ENCODE measurements around the gene KCNF1.

The KCNF1 gene

DNA sequence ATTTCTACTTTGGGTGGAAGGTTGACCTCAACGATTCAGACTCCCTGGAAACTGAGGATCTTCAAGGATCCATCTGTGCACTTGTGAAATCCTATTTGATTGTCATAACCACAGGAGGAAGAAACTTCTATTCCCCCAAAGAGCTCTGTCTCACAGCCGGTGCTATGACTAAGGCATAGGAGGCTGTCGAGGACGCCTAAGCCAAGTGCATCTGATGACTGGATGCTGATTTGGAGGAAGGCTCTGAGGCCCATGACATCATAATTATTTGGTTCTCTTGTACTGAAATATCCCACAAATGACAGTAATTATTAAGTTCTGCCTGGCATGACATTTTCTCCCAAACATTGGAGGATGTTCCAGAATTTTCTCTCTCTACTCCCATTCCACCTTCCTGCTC lies 13.8 kb upstream of the KCNF1 start:
- TF ChIP-seq PAX5 (IDR thresholded peaks at IDR 0.05; ENCODE audit: insufficient read depth, low read length, severe bottlenecking) = no peak
- no peak for TF ChIP-seq TAF1 (IDR thresholded peaks at IDR 0.05; ENCODE audit: low read depth, low read length)
- TF ChIP-seq POU2F2 (IDR thresholded peaks at IDR 0.05; ENCODE audit: low read depth, low read length) = no peak
- no peak for TF ChIP-seq SPI1 (IDR thresholded peaks at IDR 0.05; ENCODE audit: low read depth, low read length)
- TF ChIP-seq POLR2AphosphoS5 (IDR thresholded peaks at IDR 0.05; ENCODE audit: low read depth, low read length) = no peak
- TF ChIP-seq POLR2A (IDR thresholded peaks at IDR 0.05; ENCODE audit: low read depth, low read length) = no peak
- DNase-seq (ENCODE audit: insufficient read length, low spot score) (no peak), FAIRE-seq (no peak)

DNA sequence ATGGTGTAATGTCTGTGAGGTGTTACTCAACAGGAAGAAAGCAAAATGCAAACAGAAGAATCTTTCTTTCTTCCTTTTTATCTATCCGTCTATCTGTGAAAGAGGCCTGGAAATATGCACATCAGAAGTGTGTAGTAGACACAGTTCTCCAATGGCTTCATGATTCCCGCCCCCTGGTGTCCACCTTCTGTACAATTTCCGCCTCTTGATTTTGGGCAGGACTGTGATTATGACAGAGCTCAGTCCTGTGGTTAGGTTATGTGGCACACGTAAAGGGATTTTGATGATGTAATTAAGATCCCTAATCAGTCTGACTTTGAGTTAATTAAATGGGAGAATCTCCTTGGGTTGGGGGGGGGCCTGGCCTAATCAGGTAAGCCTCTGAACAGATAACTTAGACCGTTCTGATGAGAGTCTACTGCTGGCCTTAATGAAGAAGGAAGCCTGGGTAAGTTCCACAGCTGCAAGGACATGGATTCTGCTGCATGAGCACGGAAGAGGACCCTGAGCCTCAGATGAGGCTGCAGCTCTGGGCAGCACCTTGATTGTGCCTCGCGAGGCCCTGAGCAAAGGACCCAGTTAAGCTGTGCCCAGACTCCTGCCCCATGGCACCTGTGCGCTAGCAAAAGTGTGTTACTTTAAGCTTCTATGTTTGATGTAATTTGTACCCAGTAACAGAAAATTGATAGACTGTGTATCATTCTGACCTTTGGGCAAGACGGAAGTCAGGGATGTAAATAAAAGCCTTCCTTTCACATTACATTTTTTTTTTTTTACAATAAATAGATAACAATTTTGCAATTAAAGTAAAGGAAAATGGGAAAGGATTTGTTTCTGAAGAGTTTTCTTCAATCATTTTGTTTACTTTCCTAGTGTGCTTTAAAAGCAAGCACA lies 11.3 kb upstream of the KCNF1 start:
- TF ChIP-seq POLR2A (IDR thresholded peaks at IDR 0.05; ENCODE audit: low read depth, low read length) (no peak), POLR2AphosphoS5 (IDR thresholded peaks at IDR 0.05; ENCODE audit: low read depth, low read length) (no peak), PAX5 (IDR thresholded peaks at IDR 0.05; ENCODE audit: insufficient read depth, low read length, severe bottlenecking) (no peak), TAF1 (IDR thresholded peaks at IDR 0.05; ENCODE audit: low read depth, low read length) (no peak), POU2F2 (IDR thresholded peaks at IDR 0.05; ENCODE audit: low read depth, low read length) (no peak), SPI1 (IDR thresholded peaks at IDR 0.05; ENCODE audit: low read depth, low read length) (no peak)
- FAIRE-seq = peak; percentile 20
- DNase-seq (ENCODE audit: insufficient read length, low spot score) = no peak

DNA sequence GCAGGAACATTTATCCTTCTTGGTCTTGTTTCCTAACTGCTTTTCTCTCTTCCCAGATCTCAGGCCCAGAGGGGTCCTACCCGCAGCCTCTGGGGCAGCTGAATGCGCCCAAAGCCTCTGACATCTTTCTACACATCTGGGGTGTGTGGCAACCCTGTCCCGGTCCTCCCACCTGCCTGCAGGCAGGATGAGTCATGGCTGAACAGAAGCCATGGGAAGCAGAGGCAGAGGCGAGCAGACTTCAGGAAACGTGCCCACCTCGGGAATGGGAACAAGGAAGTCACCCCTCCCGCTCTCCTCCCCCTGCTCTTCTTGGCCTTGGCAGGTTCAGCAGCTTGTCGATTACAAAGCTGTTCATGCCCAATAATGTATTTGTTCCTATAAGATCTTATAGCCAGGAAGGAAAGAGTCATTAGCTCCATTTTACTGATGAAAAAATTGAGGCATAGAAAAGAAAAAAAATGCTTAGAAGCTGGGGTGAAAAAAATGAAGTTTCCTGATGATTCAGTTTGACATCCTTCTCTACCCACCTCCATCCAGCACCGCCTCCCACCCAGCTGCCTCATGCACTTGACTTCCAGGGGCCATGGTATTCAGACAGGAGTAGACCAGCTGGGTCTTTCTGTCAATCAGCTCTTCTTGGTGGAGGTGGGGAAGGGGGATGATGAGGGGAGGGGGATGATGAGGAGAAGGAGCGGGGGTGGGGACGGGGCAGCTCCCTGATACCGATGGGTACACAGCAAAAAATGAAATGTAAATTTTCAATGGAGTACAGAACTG lies 10.4 kb upstream of the KCNF1 start:
- TF ChIP-seq POU2F2 (IDR thresholded peaks at IDR 0.05; ENCODE audit: low read depth, low read length) = no peak
- no peak for TF ChIP-seq POLR2A (IDR thresholded peaks at IDR 0.05; ENCODE audit: low read depth, low read length)
- TF ChIP-seq PAX5 (IDR thresholded peaks at IDR 0.05; ENCODE audit: insufficient read depth, low read length, severe bottlenecking) = no peak
- TF ChIP-seq TAF1 (IDR thresholded peaks at IDR 0.05; ENCODE audit: low read depth, low read length) = no peak
- TF ChIP-seq SPI1 (IDR thresholded peaks at IDR 0.05; ENCODE audit: low read depth, low read length) = no peak
- TF ChIP-seq POLR2AphosphoS5 (IDR thresholded peaks at IDR 0.05; ENCODE audit: low read depth, low read length) = no peak
- FAIRE-seq (no peak), DNase-seq (ENCODE audit: insufficient read length, low spot score) (no peak)

GRCh38 chr2:10903861-10904210 lies 7.9 kb upstream of the KCNF1 start:
- DNase-seq (ENCODE audit: insufficient read length, low spot score) (no peak), FAIRE-seq (no peak)
- TF ChIP-seq SPI1 (IDR thresholded peaks at IDR 0.05; ENCODE audit: low read depth, low read length) = no peak
- TF ChIP-seq PAX5 (IDR thresholded peaks at IDR 0.05; ENCODE audit: insufficient read depth, low read length, severe bottlenecking) = no peak
- TF ChIP-seq POU2F2 (IDR thresholded peaks at IDR 0.05; ENCODE audit: low read depth, low read length) = no peak
- no peak for TF ChIP-seq POLR2AphosphoS5 (IDR thresholded peaks at IDR 0.05; ENCODE audit: low read depth, low read length)
- no peak for TF ChIP-seq POLR2A (IDR thresholded peaks at IDR 0.05; ENCODE audit: low read depth, low read length)
- no peak for TF ChIP-seq TAF1 (IDR thresholded peaks at IDR 0.05; ENCODE audit: low read depth, low read length)

- FAIRE-seq (no peak), DNase-seq (ENCODE audit: insufficient read length, low spot score) (no peak)
- TF ChIP-seq PAX5 (IDR thresholded peaks at IDR 0.05; ENCODE audit: insufficient read depth, low read length, severe bottlenecking) (no peak), POLR2A (IDR thresholded peaks at IDR 0.05; ENCODE audit: low read depth, low read length) (no peak), TAF1 (IDR thresholded peaks at IDR 0.05; ENCODE audit: low read depth, low read length) (no peak), SPI1 (IDR thresholded peaks at IDR 0.05; ENCODE audit: low read depth, low read length) (no peak), POLR2AphosphoS5 (IDR thresholded peaks at IDR 0.05; ENCODE audit: low read depth, low read length) (no peak), POU2F2 (IDR thresholded peaks at IDR 0.05; ENCODE audit: low read depth, low read length) (no peak)
Measured at GRCh38 chr2:10904455-10904854, 7.3 kb upstream of the KCNF1 start.

DNA sequence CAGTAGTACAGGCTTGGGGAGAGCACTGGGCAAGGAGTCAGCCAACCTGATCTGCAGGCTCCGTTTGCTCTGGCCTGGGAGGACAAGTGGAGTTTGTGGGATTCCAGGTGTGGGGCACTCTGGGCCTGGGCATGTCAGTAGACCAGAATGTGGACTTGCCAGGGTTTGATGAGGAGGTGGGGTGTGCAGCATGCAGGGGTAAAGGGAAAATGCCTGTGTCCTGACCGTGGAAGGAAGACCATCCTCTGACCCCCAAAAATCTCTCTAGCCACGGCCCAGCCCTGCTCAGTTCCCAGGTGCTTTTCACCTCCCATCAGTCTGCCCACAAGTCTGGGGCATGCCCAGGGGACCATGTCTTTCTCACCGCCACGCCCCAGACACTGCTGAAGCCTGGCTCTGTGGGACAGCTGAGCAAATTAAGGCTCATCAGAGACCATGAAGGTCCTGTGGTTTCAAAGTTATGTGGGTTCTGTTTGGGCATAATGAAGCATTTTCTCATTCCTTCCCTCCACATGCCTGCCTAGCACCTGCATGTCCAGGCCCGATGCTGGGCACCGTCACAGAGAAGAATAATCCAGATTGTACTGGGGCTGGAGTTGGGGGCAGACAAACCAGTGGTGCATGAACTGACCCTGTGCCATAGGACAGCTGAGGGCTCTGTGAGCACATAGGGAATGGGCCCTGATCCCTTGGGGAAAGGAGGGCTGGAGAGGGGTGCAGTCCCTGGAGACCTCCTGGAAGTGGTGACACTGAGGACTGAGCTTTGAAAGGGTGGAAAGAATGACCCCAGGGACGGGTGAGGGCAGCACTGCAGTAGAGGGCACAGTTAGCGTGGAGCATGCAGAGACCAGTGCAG lies 6.5 kb upstream of the KCNF1 start:
- TF ChIP-seq SPI1 (IDR thresholded peaks at IDR 0.05; ENCODE audit: low read depth, low read length) (no peak), POLR2A (IDR thresholded peaks at IDR 0.05; ENCODE audit: low read depth, low read length) (no peak), TAF1 (IDR thresholded peaks at IDR 0.05; ENCODE audit: low read depth, low read length) (no peak), PAX5 (IDR thresholded peaks at IDR 0.05; ENCODE audit: insufficient read depth, low read length, severe bottlenecking) (no peak), POLR2AphosphoS5 (IDR thresholded peaks at IDR 0.05; ENCODE audit: low read depth, low read length) (no peak), POU2F2 (IDR thresholded peaks at IDR 0.05; ENCODE audit: low read depth, low read length) (no peak)
- DNase-seq (ENCODE audit: insufficient read length, low spot score) (no peak), FAIRE-seq (no peak)

GRCh38 chr2:10905862-10906143 lies 5.9 kb upstream of the KCNF1 start:
- DNase-seq (ENCODE audit: insufficient read length, low spot score) (no peak), FAIRE-seq (no peak)
- TF ChIP-seq SPI1 (IDR thresholded peaks at IDR 0.05; ENCODE audit: low read depth, low read length) = no peak
- no peak for TF ChIP-seq PAX5 (IDR thresholded peaks at IDR 0.05; ENCODE audit: insufficient read depth, low read length, severe bottlenecking)
- TF ChIP-seq POLR2AphosphoS5 (IDR thresholded peaks at IDR 0.05; ENCODE audit: low read depth, low read length) = no peak
- no peak for TF ChIP-seq POLR2A (IDR thresholded peaks at IDR 0.05; ENCODE audit: low read depth, low read length)
- no peak for TF ChIP-seq TAF1 (IDR thresholded peaks at IDR 0.05; ENCODE audit: low read depth, low read length)
- no peak for TF ChIP-seq POU2F2 (IDR thresholded peaks at IDR 0.05; ENCODE audit: low read depth, low read length)

GRCh38 chr2:10906926-10907625 lies 4.7 kb upstream of the KCNF1 start:
- DNase-seq (ENCODE audit: insufficient read length, low spot score) = no peak
- no peak for FAIRE-seq
- TF ChIP-seq POLR2AphosphoS5 (IDR thresholded peaks at IDR 0.05; ENCODE audit: low read depth, low read length) = no peak
- TF ChIP-seq POU2F2 (IDR thresholded peaks at IDR 0.05; ENCODE audit: low read depth, low read length) = no peak
- no peak for TF ChIP-seq TAF1 (IDR thresholded peaks at IDR 0.05; ENCODE audit: low read depth, low read length)
- no peak for TF ChIP-seq PAX5 (IDR thresholded peaks at IDR 0.05; ENCODE audit: insufficient read depth, low read length, severe bottlenecking)
- TF ChIP-seq POLR2A (IDR thresholded peaks at IDR 0.05; ENCODE audit: low read depth, low read length) = no peak
- no peak for TF ChIP-seq SPI1 (IDR thresholded peaks at IDR 0.05; ENCODE audit: low read depth, low read length)
